Measurements from ENCODE around the gene SF1. TPM values are rescaled to one million over a fixed set of nuclear protein-coding genes. Genes with fewer than 3 reads are reported as not detected.

Gene SF1
- total RNA-seq, 1 donor from 2014 or later = 183 TPM

DNA sequence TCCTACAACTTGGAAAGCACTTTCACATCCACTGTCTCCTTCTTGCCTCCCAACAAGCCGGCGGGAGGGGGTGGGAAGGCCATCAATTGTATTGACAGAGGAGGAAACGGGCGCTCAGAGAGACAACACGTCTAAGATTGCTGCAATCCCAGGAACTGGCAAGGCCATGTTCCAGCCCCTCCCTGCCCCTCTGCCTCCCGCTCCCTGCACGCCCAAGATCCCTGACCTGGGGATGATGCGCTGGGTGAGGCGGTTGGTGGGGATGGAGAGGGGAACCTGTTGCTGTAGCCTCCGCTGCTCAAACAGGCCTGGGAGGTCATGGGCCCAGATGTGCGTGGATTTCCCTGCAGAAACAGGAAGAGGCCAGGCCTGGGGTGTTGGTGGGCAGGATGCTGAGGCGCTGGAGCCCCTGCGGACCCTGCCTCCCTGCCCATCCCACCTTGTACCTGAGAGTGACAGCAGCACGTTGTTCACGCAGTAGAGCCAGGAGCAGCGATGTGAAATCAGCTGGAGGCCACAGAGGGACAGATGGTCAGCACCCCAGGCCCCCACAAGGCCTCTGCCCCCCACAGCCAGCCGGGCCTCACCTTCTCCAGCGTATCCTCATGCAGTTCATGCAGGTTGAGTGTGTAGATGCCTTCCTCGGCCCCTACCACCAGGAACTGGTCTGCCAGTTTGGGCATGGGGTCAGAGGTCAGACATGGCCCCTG lies 17.9 kb upstream of the SF1 start:
- H3K27me3 Mint-ChIP-seq (ENCODE audit: low read depth) = no peaks in the 10 kb centered on the region
- H3K36me3 Mint-ChIP-seq (ENCODE audit: low read depth) = peaks cover 2% of the 10 kb centered on the region
- no peaks in the 10 kb centered on the region for H3K4me1 Mint-ChIP-seq (ENCODE audit: low read depth)
- H3K4me3 Mint-ChIP-seq (ENCODE audit: unreplicated experiment) = no peak overlapping the region
- H3K27ac Mint-ChIP-seq (ENCODE audit: unreplicated experiment) = no peak overlapping the region
- no peaks in the 10 kb centered on the region for H3K9me3 Mint-ChIP-seq (ENCODE audit: low read depth)
- TF ChIP-seq, protein P1, sequence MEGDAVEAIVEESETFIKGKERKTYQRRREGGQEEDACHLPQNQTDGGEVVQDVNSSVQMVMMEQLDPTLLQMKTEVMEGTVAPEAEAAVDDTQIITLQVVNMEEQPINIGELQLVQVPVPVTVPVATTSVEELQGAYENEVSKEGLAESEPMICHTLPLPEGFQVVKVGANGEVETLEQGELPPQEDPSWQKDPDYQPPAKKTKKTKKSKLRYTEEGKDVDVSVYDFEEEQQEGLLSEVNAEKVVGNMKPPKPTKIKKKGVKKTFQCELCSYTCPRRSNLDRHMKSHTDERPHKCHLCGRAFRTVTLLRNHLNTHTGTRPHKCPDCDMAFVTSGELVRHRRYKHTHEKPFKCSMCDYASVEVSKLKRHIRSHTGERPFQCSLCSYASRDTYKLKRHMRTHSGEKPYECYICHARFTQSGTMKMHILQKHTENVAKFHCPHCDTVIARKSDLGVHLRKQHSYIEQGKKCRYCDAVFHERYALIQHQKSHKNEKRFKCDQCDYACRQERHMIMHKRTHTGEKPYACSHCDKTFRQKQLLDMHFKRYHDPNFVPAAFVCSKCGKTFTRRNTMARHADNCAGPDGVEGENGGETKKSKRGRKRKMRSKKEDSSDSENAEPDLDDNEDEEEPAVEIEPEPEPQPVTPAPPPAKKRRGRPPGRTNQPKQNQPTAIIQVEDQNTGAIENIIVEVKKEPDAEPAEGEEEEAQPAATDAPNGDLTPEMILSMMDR (IDR thresholded peaks at IDR 0.05) = no peak
- no peak for DNase-seq (ENCODE audit: low spot score)

DNA sequence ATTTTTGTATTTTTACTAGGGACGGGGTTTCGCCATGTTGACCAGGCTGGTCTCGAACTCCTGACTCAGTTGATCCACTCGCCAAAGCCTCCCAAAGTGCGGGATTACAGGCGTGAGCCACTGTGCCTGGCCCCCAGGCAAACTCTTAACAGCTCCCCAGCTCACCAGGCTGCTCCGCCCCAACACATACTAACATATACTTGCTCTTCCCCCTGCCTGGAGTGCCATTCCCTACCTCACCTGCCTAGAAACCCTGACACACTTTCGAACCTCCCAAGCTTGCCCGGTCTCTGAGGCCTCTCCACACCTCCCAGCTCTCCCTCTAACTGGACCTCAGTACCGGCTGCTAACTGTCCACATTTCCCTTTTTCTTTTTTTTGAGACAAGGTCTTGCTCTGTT lies 16.2 kb upstream of the SF1 start:
- Mint-ChIP-seq H3K27ac (ENCODE audit: unreplicated experiment) (no peak overlapping the region), H3K4me3 (ENCODE audit: unreplicated experiment) (no peak overlapping the region), H3K36me3 (ENCODE audit: low read depth) (peaks cover 2% of the 10 kb centered on the region), H3K4me1 (ENCODE audit: low read depth) (no peaks in the 10 kb centered on the region), H3K27me3 (ENCODE audit: low read depth) (no peaks in the 10 kb centered on the region), H3K9me3 (ENCODE audit: low read depth) (no peaks in the 10 kb centered on the region)
- peak; percentile 56 for DNase-seq (ENCODE audit: low spot score)
- TF ChIP-seq, protein P1 (IDR thresholded peaks at IDR 0.05) = no peak

DNA sequence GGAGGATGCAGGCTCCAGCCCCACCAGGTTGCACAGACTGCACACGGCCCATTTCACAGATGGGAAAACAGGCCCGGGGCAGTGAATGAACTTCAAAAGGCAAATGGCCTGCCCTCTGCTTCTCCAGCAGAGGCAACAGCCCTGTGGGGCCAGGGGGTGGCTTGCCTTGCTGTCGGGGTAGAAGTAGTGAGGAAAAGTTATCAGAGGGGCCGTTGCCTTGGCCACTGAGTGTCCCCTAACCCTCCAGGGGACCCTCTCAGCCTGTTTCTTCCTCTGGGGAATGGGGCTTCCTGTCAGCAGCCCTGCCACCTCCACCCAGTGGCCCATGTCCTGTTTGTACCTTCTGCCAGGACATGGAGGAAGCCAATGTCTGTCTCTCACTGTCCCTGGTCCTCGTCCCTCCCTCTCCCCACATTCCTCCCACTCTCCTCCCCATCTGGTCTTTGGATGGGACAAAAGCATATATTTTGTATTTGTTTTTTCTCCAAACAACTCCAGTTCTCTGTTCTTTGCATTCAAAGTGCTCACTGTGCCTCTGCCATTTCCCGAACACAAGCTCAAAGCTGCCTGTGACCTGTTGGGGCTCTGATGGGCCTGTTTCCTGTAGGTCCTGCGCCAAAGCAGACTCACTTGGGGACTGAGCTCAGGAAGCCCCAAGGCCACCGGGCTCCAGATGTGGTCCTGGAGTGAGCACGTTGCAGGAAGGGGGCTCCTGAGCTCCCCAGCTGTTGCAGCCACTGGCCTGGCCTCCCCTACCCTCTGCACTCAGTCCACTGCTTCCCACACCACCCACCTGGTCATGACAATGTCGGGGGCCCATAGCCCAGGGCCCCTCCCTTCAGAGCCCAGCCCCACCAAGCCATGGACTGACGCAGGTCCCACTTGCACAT lies 15.2 kb upstream of the SF1 start:
- H3K36me3 Mint-ChIP-seq (ENCODE audit: low read depth) = peaks cover 1% of the 10 kb centered on the region
- DNase-seq (ENCODE audit: low spot score) = peak; percentile 73
- no peak overlapping the region for H3K4me3 Mint-ChIP-seq (ENCODE audit: unreplicated experiment)
- no peak overlapping the region for H3K27ac Mint-ChIP-seq (ENCODE audit: unreplicated experiment)
- no peaks in the 10 kb centered on the region for H3K4me1 Mint-ChIP-seq (ENCODE audit: low read depth)
- TF ChIP-seq, protein P1 (IDR thresholded peaks at IDR 0.05) = no peak
- H3K27me3 Mint-ChIP-seq (ENCODE audit: low read depth) = no peaks in the 10 kb centered on the region
- H3K9me3 Mint-ChIP-seq (ENCODE audit: low read depth) = no peaks in the 10 kb centered on the region

DNA sequence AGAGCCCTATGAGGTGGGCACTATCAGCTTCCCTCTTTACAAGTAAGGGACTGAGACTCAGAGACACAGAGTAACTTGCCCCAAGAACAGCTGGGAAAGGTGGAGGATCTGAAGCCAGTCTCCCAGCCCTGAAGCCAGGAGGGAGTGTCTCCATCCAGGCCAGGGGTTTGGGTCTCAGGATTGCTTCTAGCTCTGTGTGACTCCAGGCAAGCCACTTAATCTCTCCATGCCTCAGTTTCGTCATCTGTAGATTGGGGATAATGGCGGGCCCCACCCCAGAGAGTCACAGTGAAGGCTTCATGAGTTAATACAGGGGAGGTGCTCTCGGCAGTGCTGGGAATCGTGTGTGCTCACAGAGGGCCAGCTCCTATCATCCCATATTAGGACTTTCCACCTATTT lies 14.1 kb upstream of the SF1 start:
- Mint-ChIP-seq H3K27ac (ENCODE audit: unreplicated experiment) (no peak overlapping the region), H3K4me3 (ENCODE audit: unreplicated experiment) (no peak overlapping the region), H3K36me3 (ENCODE audit: low read depth) (peaks cover 1% of the 10 kb centered on the region), H3K27me3 (ENCODE audit: low read depth) (no peaks in the 10 kb centered on the region), H3K9me3 (ENCODE audit: low read depth) (no peaks in the 10 kb centered on the region), H3K4me1 (ENCODE audit: low read depth) (no peaks in the 10 kb centered on the region)
- DNase-seq (ENCODE audit: low spot score) = peak; percentile 34
- TF ChIP-seq, protein P1 (IDR thresholded peaks at IDR 0.05) = no peak

DNA sequence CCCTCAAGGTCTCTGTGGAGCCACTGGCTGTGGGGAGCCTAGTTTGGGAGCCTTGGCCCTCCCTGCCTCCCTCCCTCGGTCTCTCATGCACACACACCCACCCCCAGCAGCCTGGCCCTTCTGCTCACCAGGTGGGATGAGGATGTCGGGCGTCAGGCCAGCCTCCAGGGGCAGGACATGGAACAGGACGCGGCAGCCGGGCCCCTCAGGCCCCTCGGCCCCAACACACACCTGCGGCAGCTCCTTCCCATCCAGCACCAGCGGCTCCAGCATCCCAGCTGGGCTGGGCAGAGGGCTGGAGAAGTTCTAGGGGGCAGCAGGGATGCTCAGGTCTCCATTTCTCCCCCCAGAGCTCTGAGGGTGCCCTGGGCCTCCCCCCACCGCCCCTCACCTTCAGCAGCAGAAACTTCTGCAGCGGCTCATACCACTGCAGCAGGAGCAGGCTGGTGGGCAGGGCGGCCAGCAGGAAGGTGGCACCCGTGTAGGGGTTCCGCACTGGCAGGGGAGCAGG lies 13.5 kb upstream of the SF1 start:
- H3K9me3 Mint-ChIP-seq (ENCODE audit: low read depth) = no peaks in the 10 kb centered on the region
- peaks cover 1% of the 10 kb centered on the region for H3K36me3 Mint-ChIP-seq (ENCODE audit: low read depth)
- H3K4me3 Mint-ChIP-seq (ENCODE audit: unreplicated experiment) = no peak overlapping the region
- TF ChIP-seq, protein P1 (IDR thresholded peaks at IDR 0.05) = no peak
- H3K27ac Mint-ChIP-seq (ENCODE audit: unreplicated experiment) = no peak overlapping the region
- peak; percentile 84 for DNase-seq (ENCODE audit: low spot score)
- H3K4me1 Mint-ChIP-seq (ENCODE audit: low read depth) = no peaks in the 10 kb centered on the region
- no peaks in the 10 kb centered on the region for H3K27me3 Mint-ChIP-seq (ENCODE audit: low read depth)

All from chondrocyte (in vitro differentiated cells).